ENCODE data around the gene DSE. TPM values are rescaled to one million over a fixed set of nuclear protein-coding genes. Genes with fewer than 3 reads are reported as not detected.

DSE gene
- total RNA-seq, 2 experiments from 2014 or later, result 3.6 to 4.2 TPM

- DNase-seq, result no peak
- CTCF ChIA-PET, result no interaction called here
- POLR2A ChIA-PET, result no interaction called here
- Mint-ChIP-seq H3K27me3 (peaks cover 19% of the 10 kb centered on the region), H3K4me3 (no peak overlapping the region), H3K9me3 (no peaks in the 10 kb centered on the region), H3K4me1 (peaks cover 14% of the 10 kb centered on the region), H3K36me3 (ENCODE audit: low read depth) (no peaks in the 10 kb centered on the region), H3K27ac (no peak overlapping the region)
Measured at GRCh38 chr6:116366740-116367275, 3.9 kb upstream of the DSE start.

- H3K4me3 Mint-ChIP-seq, result peak overlapping the region; percentile 57
Measured at GRCh38 chr6:116369540-116369939, 1.2 kb upstream of the DSE start.

GRCh38 chr6:116369964-116370759 lies 585 bp upstream of the DSE start:
- H3K4me1 Mint-ChIP-seq, result peaks cover 15% of the 10 kb centered on the region
- DNase-seq, result no peak
- H3K27me3 Mint-ChIP-seq, result peaks cover 35% of the 10 kb centered on the region
- ChIA-PET POLR2A (no interaction called here), CTCF (interaction anchor here (0.6 to 1.7 kb wide), 3 partner anchors 11 to 19 kb away, joined by 3 to 5 read pairs (median 4); no protein-coding TSS in a partner anchor)
- H3K9me3 Mint-ChIP-seq, result no peaks in the 10 kb centered on the region
- no peak overlapping the region for H3K27ac Mint-ChIP-seq
- H3K36me3 Mint-ChIP-seq (ENCODE audit: low read depth), result no peaks in the 10 kb centered on the region
- H3K4me3 Mint-ChIP-seq, result peak overlapping the region; percentile 73

More at GRCh38 chr6:116369540-116369939, 1.2 kb upstream of the DSE start:
- Mint-ChIP-seq H3K27ac (no peak overlapping the region), H3K36me3 (ENCODE audit: low read depth) (no peaks in the 10 kb centered on the region), H3K27me3 (peaks cover 35% of the 10 kb centered on the region), H3K9me3 (no peaks in the 10 kb centered on the region), H3K4me1 (peaks cover 15% of the 10 kb centered on the region)
- POLR2A ChIA-PET, result no interaction called here
- DNase-seq, result no peak
- CTCF ChIA-PET, result interaction anchor here (1.2 kb wide), 1 partner anchor 10 kb away, joined by 5 read pairs; no protein-coding TSS in a partner anchor

GRCh38 chr6:116371120-116371917 lies 572 bp downstream of the DSE start:
- CTCF ChIA-PET, result interaction anchor here (0.6 to 1.7 kb wide), 3 partner anchors 17 to 1274 kb away, joined by 3 to 4 read pairs (median 4); no protein-coding TSS in a partner anchor
- Mint-ChIP-seq H3K4me1 (peaks cover 15% of the 10 kb centered on the region), H3K36me3 (ENCODE audit: low read depth) (no peaks in the 10 kb centered on the region), H3K4me3 (peak overlapping the region; percentile 73), H3K9me3 (no peaks in the 10 kb centered on the region), H3K27ac (no peak overlapping the region), H3K27me3 (peaks cover 43% of the 10 kb centered on the region)
- no peak for DNase-seq
- POLR2A ChIA-PET, result no interaction called here

- Mint-ChIP-seq H3K27me3 (peaks cover 45% of the 10 kb centered on the region), H3K4me3 (peak overlapping the region; percentile 73), H3K4me1 (peaks cover 15% of the 10 kb centered on the region), H3K27ac (no peak overlapping the region), H3K9me3 (no peaks in the 10 kb centered on the region), H3K36me3 (ENCODE audit: low read depth) (no peaks in the 10 kb centered on the region)
- ChIA-PET POLR2A (no interaction called here), CTCF (interaction anchor here (0.6 to 1.1 kb wide), 2 partner anchors 28 to 1273 kb away, joined by 3 to 4 read pairs; no protein-coding TSS in a partner anchor)
- no peak for DNase-seq
Measured at GRCh38 chr6:116371918-116372209, 1.1 kb downstream of the DSE start.

GRCh38 chr6:116373300-116373699 lies 2.6 kb downstream of the DSE start:
- Mint-ChIP-seq H3K36me3 (ENCODE audit: low read depth) (no peaks in the 10 kb centered on the region), H3K4me3 (no peak overlapping the region), H3K4me1 (peaks cover 12% of the 10 kb centered on the region), H3K27me3 (peaks cover 54% of the 10 kb centered on the region), H3K9me3 (no peaks in the 10 kb centered on the region), H3K27ac (no peak overlapping the region)
- no peak for DNase-seq
- POLR2A ChIA-PET, result no interaction called here
- CTCF ChIA-PET, result no interaction called here

- Mint-ChIP-seq H3K4me3 (no peak overlapping the region), H3K27me3 (peaks cover 54% of the 10 kb centered on the region), H3K4me1 (peaks cover 12% of the 10 kb centered on the region), H3K9me3 (no peaks in the 10 kb centered on the region), H3K36me3 (ENCODE audit: low read depth) (no peaks in the 10 kb centered on the region), H3K27ac (no peak overlapping the region)
- ChIA-PET POLR2A (no interaction called here), CTCF (no interaction called here)
- no peak for DNase-seq
Measured at GRCh38 chr6:116373940-116374339, 3.2 kb downstream of the DSE start.

GRCh38 chr6:116374586-116374985 lies 3.8 kb downstream of the DSE start:
- DNase-seq, result no peak
- no peak overlapping the region for H3K4me3 Mint-ChIP-seq
- ChIA-PET POLR2A (no interaction called here), CTCF (no interaction called here)
- H3K27ac Mint-ChIP-seq, result no peak overlapping the region
- H3K36me3 Mint-ChIP-seq (ENCODE audit: low read depth), result no peaks in the 10 kb centered on the region
- H3K9me3 Mint-ChIP-seq, result no peaks in the 10 kb centered on the region
- peaks cover 12% of the 10 kb centered on the region for H3K4me1 Mint-ChIP-seq
- H3K27me3 Mint-ChIP-seq, result peaks cover 51% of the 10 kb centered on the region

- Mint-ChIP-seq H3K27ac (no peak overlapping the region), H3K27me3 (peaks cover 47% of the 10 kb centered on the region), H3K4me3 (no peak overlapping the region), H3K36me3 (ENCODE audit: low read depth) (no peaks in the 10 kb centered on the region), H3K4me1 (peaks cover 6% of the 10 kb centered on the region), H3K9me3 (no peaks in the 10 kb centered on the region)
- ChIA-PET CTCF (no interaction called here), POLR2A (no interaction called here)
- no peak for DNase-seq
Measured at GRCh38 chr6:116375262-116375661, 4.5 kb downstream of the DSE start.

- H3K27ac Mint-ChIP-seq, result no peak overlapping the region
- no peak overlapping the region for H3K4me3 Mint-ChIP-seq
- DNase-seq, result no peak
- POLR2A ChIA-PET, result no interaction called here
- H3K36me3 Mint-ChIP-seq (ENCODE audit: low read depth), result no peaks in the 10 kb centered on the region
- H3K4me1 Mint-ChIP-seq, result peaks cover 3% of the 10 kb centered on the region
- CTCF ChIA-PET, result no interaction called here
- H3K9me3 Mint-ChIP-seq, result no peaks in the 10 kb centered on the region
- H3K27me3 Mint-ChIP-seq, result peaks cover 45% of the 10 kb centered on the region
Measured at GRCh38 chr6:116376149-116376548, 5.4 kb downstream of the DSE start.

- H3K4me3 Mint-ChIP-seq, result no peak overlapping the region
- DNase-seq, result no peak
- POLR2A ChIA-PET, result no interaction called here
- H3K9me3 Mint-ChIP-seq, result no peaks in the 10 kb centered on the region
- H3K36me3 Mint-ChIP-seq (ENCODE audit: low read depth), result no peaks in the 10 kb centered on the region
- peaks cover 26% of the 10 kb centered on the region for H3K27me3 Mint-ChIP-seq
- no peak overlapping the region for H3K27ac Mint-ChIP-seq
- CTCF ChIA-PET, result no interaction called here
- no peaks in the 10 kb centered on the region for H3K4me1 Mint-ChIP-seq
Measured at GRCh38 chr6:116379764-116380163, 9.0 kb downstream of the DSE start.

- ChIA-PET CTCF (no interaction called here), POLR2A (no interaction called here)
- peaks cover 24% of the 10 kb centered on the region for H3K27me3 Mint-ChIP-seq
- DNase-seq, result no peak
- no peaks in the 10 kb centered on the region for H3K9me3 Mint-ChIP-seq
- H3K4me3 Mint-ChIP-seq, result no peak overlapping the region
- no peak overlapping the region for H3K27ac Mint-ChIP-seq
- H3K4me1 Mint-ChIP-seq, result no peaks in the 10 kb centered on the region
- H3K36me3 Mint-ChIP-seq (ENCODE audit: low read depth), result no peaks in the 10 kb centered on the region
Measured at GRCh38 chr6:116380346-116380745, 9.6 kb downstream of the DSE start.

- no peak overlapping the region for H3K4me3 Mint-ChIP-seq
- DNase-seq, result no peak
- ChIA-PET CTCF (no interaction called here), POLR2A (no interaction called here)
- H3K9me3 Mint-ChIP-seq, result no peaks in the 10 kb centered on the region
- H3K27ac Mint-ChIP-seq, result no peak overlapping the region
- peaks cover 21% of the 10 kb centered on the region for H3K27me3 Mint-ChIP-seq
- no peaks in the 10 kb centered on the region for H3K36me3 Mint-ChIP-seq (ENCODE audit: low read depth)
- H3K4me1 Mint-ChIP-seq, result no peaks in the 10 kb centered on the region
Measured at GRCh38 chr6:116381000-116381399, 10.3 kb downstream of the DSE start.

All from activated CD4-positive, alpha-beta T cell treated with anti-CD3 and anti-CD28 coated beads, Interleukin-2, amount 10 ng/mL, durations not matched to agents 7 days and 5 days (primary cell).